ENCODE measurements around the gene SF3B6. TPM values are rescaled to one million over a fixed set of nuclear protein-coding genes. Genes with fewer than 3 reads are reported as not detected.

The SF3B6 gene
- total RNA-seq, 4 donors from 2014 or later, result 73.7 to 93.1 (median 81.5) TPM

GRCh38 chr2:24121469-24121868 is 45.3 kb upstream of the SF3B6 start:
- no peak overlapping the region for H3K4me3 ChIP-seq
- H3K27ac ChIP-seq, result peak overlapping the region in 2 of 4 donors; percentile 37 to 93
- no peaks in the 10 kb centered on the region for H3K27me3 ChIP-seq
- no peak for DNase-seq (ENCODE audit: low spot score in 2 of 2)
- H3K4me1 ChIP-seq, result peaks cover 0 to 39% (median 11%) of the 10 kb centered on the region in 4 donors
- peaks cover 0 to 7% (median 0%) of the 10 kb centered on the region in 3 donors for H3K36me3 ChIP-seq
- no peak for TF ChIP-seq POLR2A (IDR thresholded peaks at IDR 0.05)
- TF ChIP-seq EP300 (IDR thresholded peaks at IDR 0.05), result no peak
- no peak for TF ChIP-seq CTCF (IDR thresholded peaks at IDR 0.05)
- 41 to 47% methylated on average over 4 of the region's 4 CpGs for WGBS, 2 donors
- no peaks in the 10 kb centered on the region for H3K9me3 ChIP-seq

- peak overlapping the region in 2 of 4 donors; percentile 37 to 93 for H3K27ac ChIP-seq
- peaks cover 0 to 38% (median 11%) of the 10 kb centered on the region in 4 donors for H3K4me1 ChIP-seq
- peaks cover 0 to 11% (median 0%) of the 10 kb centered on the region in 3 donors for H3K36me3 ChIP-seq
- 67 to 71% methylated on average over 5 of the region's 5 CpGs for WGBS, 2 donors
- no peak for TF ChIP-seq EP300 (IDR thresholded peaks at IDR 0.05)
- TF ChIP-seq POLR2A (IDR thresholded peaks at IDR 0.05), result no peak
- no peak for TF ChIP-seq CTCF (IDR thresholded peaks at IDR 0.05)
- no peak overlapping the region for H3K4me3 ChIP-seq
- H3K9me3 ChIP-seq, result no peaks in the 10 kb centered on the region
- DNase-seq (ENCODE audit: low spot score in 2 of 2), result no peak
- H3K27me3 ChIP-seq, result no peaks in the 10 kb centered on the region
Observed at GRCh38 chr2:24121066-24121465, 44.9 kb upstream of the SF3B6 start.

- Histone ChIP-seq H3K9me3 (peaks cover 0 to 14% (median 0%) of the 10 kb centered on the region in 4 donors), H3K27me3 (no peaks in the 10 kb centered on the region), H3K4me3 (no peak overlapping the region), H3K4me1 (peaks cover 0 to 17% (median 0%) of the 10 kb centered on the region in 4 donors), H3K36me3 (peaks cover 0 to 34% (median 0%) of the 10 kb centered on the region in 3 donors), H3K27ac (no peak overlapping the region)
- no peak for TF ChIP-seq CTCF (IDR thresholded peaks at IDR 0.05)
- DNase-seq (ENCODE audit: low spot score in 2 of 2), result no peak
- 82 to 86% methylated on average over 1 of the region's 1 CpG for WGBS, 2 donors
Observed at GRCh38 chr2:24117902-24118301, 41.8 kb upstream of the SF3B6 start.

GRCh38 chr2:24115057-24115456 is 38.9 kb upstream of the SF3B6 start:
- peaks cover 0 to 34% (median 0%) of the 10 kb centered on the region in 3 donors for H3K36me3 ChIP-seq
- no peak for DNase-seq (ENCODE audit: low spot score in 2 of 2)
- no peak overlapping the region for H3K27ac ChIP-seq
- 58 to 74% methylated on average over 1 of the region's 2 CpGs for WGBS, 2 donors
- TF ChIP-seq POLR2A (IDR thresholded peaks at IDR 0.05), result no peak
- TF ChIP-seq EP300 (IDR thresholded peaks at IDR 0.05), result no peak
- no peak for TF ChIP-seq CTCF (IDR thresholded peaks at IDR 0.05)
- H3K4me1 ChIP-seq, result peaks cover 0 to 8% (median 0%) of the 10 kb centered on the region in 4 donors
- no peak overlapping the region for H3K4me3 ChIP-seq
- peaks cover 0 to 14% (median 0%) of the 10 kb centered on the region in 4 donors for H3K9me3 ChIP-seq
- no peaks in the 10 kb centered on the region for H3K27me3 ChIP-seq

GRCh38 chr2:24111407-24111901 is 35.3 kb upstream of the SF3B6 start:
- Histone ChIP-seq H3K27me3 (no peaks in the 10 kb centered on the region), H3K4me3 (no peak overlapping the region), H3K36me3 (peaks cover 0 to 27% (median 0%) of the 10 kb centered on the region in 3 donors), H3K9me3 (peaks cover 0 to 14% (median 0%) of the 10 kb centered on the region in 4 donors), H3K27ac (no peak overlapping the region), H3K4me1 (peaks cover 0 to 8% (median 0%) of the 10 kb centered on the region in 4 donors)
- DNase-seq (ENCODE audit: low spot score in 2 of 2), result no peak
- WGBS, 2 donors, result 36 to 41% methylated on average over 2 of the region's 2 CpGs
- no peak for TF ChIP-seq EP300 (IDR thresholded peaks at IDR 0.05)

Measured in tibial nerve (tissue), 4 donors.